ENCODE measurements around the gene PAWR. TPM values are rescaled to one million over a fixed set of nuclear protein-coding genes. Genes with fewer than 3 reads are reported as not detected.
"Not testable (repeated sequence)": the region's sequence is repeated elsewhere in the genome, so short reads cannot be mapped to it uniquely, and the experiment has no call there.

PAWR gene
- total and polyA plus RNA-seq, 2 of the 13 experiments (the other 11 are each of a cell fraction or from before 2014, with no cell fraction given), result 29.1 to 36.1 TPM

- TF ChIP-seq ZNF329 (CRISPR knock-in tag; IDR thresholded peaks at IDR 0.05; ENCODE audit: low read depth), result no peak
- TF ChIP-seq DMAP1 (CRISPR knock-in tag; IDR thresholded peaks at IDR 0.05), result no peak
- TF ChIP-seq ZBTB38 (CRISPR knock-in tag; IDR thresholded peaks at IDR 0.05), result no peak
- no peak for TF ChIP-seq ZNF143 (CRISPR knock-in tag; IDR thresholded peaks at IDR 0.05)
- no peak for TF ChIP-seq NR2F2 (IDR thresholded peaks at IDR 0.05; ENCODE audit: borderline replicate concordance, low read depth)
- TF ChIP-seq ZNF136 (CRISPR knock-in tag; IDR thresholded peaks at IDR 0.05; ENCODE audit: low read depth), result no peak
- no peak for TF ChIP-seq LCORL (IDR thresholded peaks at IDR 0.05)
- no peak for TF ChIP-seq LCORL (CRISPR knock-in tag; IDR thresholded peaks at IDR 0.05)
- FAIRE-seq, result no peak
- H3K9ac ChIP-seq (ENCODE audit: insufficient read depth, low read depth, low read length), result no peak overlapping the region
- BruUV-seq (replicated peaks), result TSS peak; percentile 59
- peak overlapping the region; percentile 78 for H3K27ac ChIP-seq (ENCODE audit: extremely low read length, insufficient read depth, low read length)
- ChIA-PET CTCF (ENCODE audit: low intra/inter-chr PET ratio, low total read pairs) (no interaction called here), POLR2A (interaction anchor here (1.1 to 3.4 kb wide), 7 partner anchors 13 to 145 kb away, joined by 3 to 54 read pairs (median 8); partner anchors contain the start of gene PAWR)
- H3K27me3 ChIP-seq (ENCODE audit: control insufficient read depth in 1 of 2, insufficient read depth in 2 of 2, low read length in 2 of 2), result no peaks in the 10 kb centered on the region
- intact Hi-C loops (cut with micrococcal nuclease; ENCODE audit: unreplicated experiment) (loop anchor here (1.0 kb wide), 2 partner anchors 16 to 122 kb away; no protein-coding TSS in a partner anchor), in situ Hi-C loops (cut with HindIII; ENCODE audit: extremely low pct_ligation_motif_present, low pct_unique_long_range_greater_than_20kb) (no loop called here)
- WGBS (ENCODE audit: low lambda C conversion rate), result 91% methylated on average over 5 of the region's 5 CpGs
- no peak overlapping the region for H3K4me2 ChIP-seq (ENCODE audit: low read depth, low read length)
- DNase-seq (ENCODE audit: low spot score), result no peak
- peaks cover 62% of the 10 kb centered on the region for H3K4me1 ChIP-seq (ENCODE audit: insufficient read depth, low read length)
- H3K36me3 ChIP-seq (replicated peaks in 1 of 2; ENCODE audit: control insufficient read depth in 1 of 2, insufficient read depth in 2 of 2, low read length in 2 of 2), result no peaks in the 10 kb centered on the region
- no peak for ATAC-seq
- H3K79me2 ChIP-seq (ENCODE audit: insufficient read depth, low read length), result no peaks in the 10 kb centered on the region
- no peaks in the 10 kb centered on the region for H4K20me1 ChIP-seq (ENCODE audit: insufficient read depth, low read length)
- no peak overlapping the region for H2AFZ ChIP-seq (ENCODE audit: low read length)
- no peaks in the 10 kb centered on the region for H3K9me3 ChIP-seq (ENCODE audit: low read length)
- no peak overlapping the region for H3K4me3 ChIP-seq (replicated peaks in 1 of 3; ENCODE audit: insufficient read depth in 1 of 3, low read depth in 2 of 3, low read length in 3 of 3)
These were observed 144.2 kb downstream of the PAWR start for GRCh38 chr12:79546466-79547043.

GRCh38 chr12:79544439-79544838 is 146.3 kb downstream of the PAWR start:
- intact Hi-C loops (cut with micrococcal nuclease; ENCODE audit: unreplicated experiment); H3K4me3 ChIP-seq (replicated peaks in 1 of 3; ENCODE audit: insufficient read depth in 1 of 3, low read depth in 2 of 3, low read length in 3 of 3); DNase-seq (ENCODE audit: low spot score); H3K27ac ChIP-seq (ENCODE audit: extremely low read length, insufficient read depth, low read length); ATAC-seq; H3K79me2 ChIP-seq (ENCODE audit: insufficient read depth, low read length); H3K27me3 ChIP-seq (ENCODE audit: control insufficient read depth in 1 of 2, insufficient read depth in 2 of 2, low read length in 2 of 2); CTCF ChIA-PET (ENCODE audit: low intra/inter-chr PET ratio, low total read pairs); H3K36me3 ChIP-seq (replicated peaks in 1 of 2; ENCODE audit: control insufficient read depth in 1 of 2, insufficient read depth in 2 of 2, low read length in 2 of 2); BruUV-seq (replicated peaks); POLR2A ChIA-PET; H4K20me1 ChIP-seq (ENCODE audit: insufficient read depth, low read length); H3K9me3 ChIP-seq (ENCODE audit: low read length); FAIRE-seq; H3K9ac ChIP-seq (ENCODE audit: insufficient read depth, low read depth, low read length); H2AFZ ChIP-seq (ENCODE audit: low read length); H3K4me2 ChIP-seq (ENCODE audit: low read depth, low read length); in situ Hi-C loops (cut with HindIII; ENCODE audit: extremely low pct_ligation_motif_present, low pct_unique_long_range_greater_than_20kb); TF ChIP-seq FOXA1 (IDR thresholded peaks at IDR 0.05): not testable (repeated sequence)
- peaks cover 42% of the 10 kb centered on the region for H3K4me1 ChIP-seq (ENCODE audit: insufficient read depth, low read length)
- WGBS (ENCODE audit: low lambda C conversion rate), result 60% methylated on average over 3 of the region's 3 CpGs
- peak; percentile 54; the same call in 1 of the 2 replicates for TF ChIP-seq FOXA3 (CRISPR knock-in tag; IDR thresholded peaks at IDR 0.05)
- 0 out of 2 replicates have a peak, but pooled peaks have one; percentile 12 for TF ChIP-seq FOXA1 (CRISPR knock-in tag; IDR thresholded peaks at IDR 0.05)
